ENCODE results near the gene BOC. TPM values are rescaled to one million over a fixed set of nuclear protein-coding genes. Genes with fewer than 3 reads are reported as not detected.

Gene BOC
- polyA plus RNA-seq, 10 donors = 46.9 to 103 (median 66.5) TPM

GRCh38 chr3:113221721-113222257 is 10.4 kb downstream of the BOC start:
- DNase-seq = no peak

GRCh38 chr3:113222451-113223086 is 11.2 kb downstream of the BOC start:
- peak in 1 of 3 donors; percentile 12 for DNase-seq

- DNase-seq = peak in 1 of 3 donors; percentile 49
These were observed 12.3 kb downstream of the BOC start for GRCh38 chr3:113223475-113224281.

- DNase-seq = peak in 1 of 3 donors; percentile 15
These were observed 13.9 kb downstream of the BOC start for GRCh38 chr3:113225286-113225685.

GRCh38 chr3:113226491-113226890 is 15.1 kb downstream of the BOC start:
- no peak for DNase-seq

GRCh38 chr3:113227146-113227545 is 15.8 kb downstream of the BOC start:
- DNase-seq = no peak

- DNase-seq = no peak
These were observed 17.3 kb downstream of the BOC start for GRCh38 chr3:113228498-113229286.

- DNase-seq = no peak
These were observed 20.0 kb downstream of the BOC start for GRCh38 chr3:113231391-113231790.

GRCh38 chr3:113231827-113232253 is 20.5 kb downstream of the BOC start:
- DNase-seq = peak in 1 of 3 donors; percentile 81

GRCh38 chr3:113232342-113232741 is 21.0 kb downstream of the BOC start:
- no peak for DNase-seq

GRCh38 chr3:113233497-113233896 is 22.1 kb downstream of the BOC start:
- DNase-seq = no peak

- DNase-seq = no peak
These were observed 22.7 kb downstream of the BOC start for GRCh38 chr3:113234028-113234427.

- no peak for DNase-seq
These were observed 23.4 kb downstream of the BOC start for GRCh38 chr3:113234688-113235260.

GRCh38 chr3:113238503-113238902 is 27.1 kb downstream of the BOC start:
- no peak for DNase-seq

- no peak for DNase-seq
These were observed 29.5 kb downstream of the BOC start for GRCh38 chr3:113240841-113241240.

- DNase-seq = peak in 1 of 3 donors; percentile 81
These were observed 30.1 kb downstream of the BOC start for GRCh38 chr3:113241292-113242095.

- DNase-seq = peak in 1 of 3 donors; percentile 81
These were observed 30.8 kb downstream of the BOC start for GRCh38 chr3:113242096-113242581.

GRCh38 chr3:113243071-113243470 is 31.7 kb downstream of the BOC start:
- no peak for DNase-seq

GRCh38 chr3:113243846-113244245 is 32.5 kb downstream of the BOC start:
- DNase-seq = no peak

- DNase-seq = peak in 2 of 3 donors; percentile 72 to 88
These were observed 34.4 kb downstream of the BOC start for GRCh38 chr3:113245761-113246161.

GRCh38 chr3:113247068-113247467 is 35.7 kb downstream of the BOC start:
- no peak for DNase-seq
